NCI-H345 treated with DMSO at 0.1 percent for 48 hours (cell line): Measurements from ENCODE around the gene MED22.
"Not testable (repeated sequence)": the region's sequence is repeated elsewhere in the genome, so short reads cannot be mapped to it uniquely, and the experiment has no call there.

Experiments
- DNase-seq: peaks from one replicate; lab custom pipeline; 2025; ENCODE audit not compliant: unreplicated experiment; lab: John Stamatoyannopoulos, UW

Gene MED22

GRCh38 chr9:133339641-133340040, 8.3 kb downstream of the MED22 start:
- no peak for DNase-seq

- DNase-seq: peak; percentile 76
These were observed 11.8 kb downstream of the MED22 start, which contains the start of gene SURF6 for GRCh38 chr9:133335924-133336811. Gene SURF6, minus strand, starts transcription at chr9:133336188. Its CDS starts 56 bp downstream, at chr9:133336132.

- DNase-seq: not testable (repeated sequence)
These were observed 13.0 kb downstream of the MED22 start for GRCh38 chr9:133334888-133335287.

GRCh38 chr9:133334161-133334560, 13.8 kb downstream of the MED22 start:
- no peak for DNase-seq

GRCh38 chr9:133333566-133333965, 14.4 kb downstream of the MED22 start:
- DNase-seq: no peak

- no peak for DNase-seq
These were observed 14.9 kb downstream of the MED22 start for GRCh38 chr9:133333011-133333410.

GRCh38 chr9:133332381-133332730, 15.6 kb downstream of the MED22 start:
- no peak for DNase-seq

GRCh38 chr9:133331641-133332380, 16.1 kb downstream of the MED22 start:
- DNase-seq: no peak

- no peak for DNase-seq
These were observed 16.7 kb downstream of the MED22 start for GRCh38 chr9:133331221-133331620.

GRCh38 chr9:133329306-133330156, 18.4 kb downstream of the MED22 start:
- not testable (repeated sequence) for DNase-seq

GRCh38 chr9:133327834-133328484, 20.0 kb downstream of the MED22 start:
- DNase-seq: no peak

GRCh38 chr9:133327021-133327420, 20.9 kb downstream of the MED22 start:
- DNase-seq: not testable (repeated sequence)

GRCh38 chr9:133323991-133324703, 23.8 kb downstream of the MED22 start:
- no peak for DNase-seq

GRCh38 chr9:133323211-133323610, 24.7 kb downstream of the MED22 start:
- DNase-seq: no peak

GRCh38 chr9:133322701-133323100, 25.2 kb downstream of the MED22 start:
- DNase-seq: no peak

GRCh38 chr9:133321411-133321935, 26.5 kb downstream of the MED22 start:
- DNase-seq: no peak

GRCh38 chr9:133320421-133320881, 27.5 kb downstream of the MED22 start:
- DNase-seq: no peak

GRCh38 chr9:133317551-133317950, 30.4 kb downstream of the MED22 start:
- not testable (repeated sequence) for DNase-seq

- DNase-seq: no peak
These were observed 31.9 kb downstream of the MED22 start for GRCh38 chr9:133315997-133316396.

GRCh38 chr9:133309608-133310007, 38.3 kb downstream of the MED22 start:
- no peak for DNase-seq
